ENCODE measurements around the gene PANX1.
"Not testable (repeated sequence)": the region's sequence is repeated elsewhere in the genome, so short reads cannot be mapped to it uniquely, and the experiment has no call there.

PANX1 gene

GRCh38 chr11:94128746-94129511 is at the start of gene PANX1:
TSS of gene PANX1 (plus strand) at chr11:94128841. CDS start at chr11:94129313, 472 bp downstream.
- DNase-seq: peak; percentile 40

- no peak for DNase-seq
Measured at GRCh38 chr11:94084164-94084563, 44.5 kb upstream of the PANX1 start.

GRCh38 chr11:94088906-94089305 is 39.7 kb upstream of the PANX1 start:
- DNase-seq: no peak

GRCh38 chr11:94089341-94089740 is 39.3 kb upstream of the PANX1 start:
- DNase-seq: no peak

GRCh38 chr11:94090401-94090800 is 38.2 kb upstream of the PANX1 start:
- DNase-seq: no peak

GRCh38 chr11:94091091-94091490 is 37.5 kb upstream of the PANX1 start:
- DNase-seq: no peak

- DNase-seq: no peak
Measured at GRCh38 chr11:94100253-94100652, 28.4 kb upstream of the PANX1 start.

- DNase-seq: no peak
Measured at GRCh38 chr11:94103471-94103870, 25.2 kb upstream of the PANX1 start.

- DNase-seq: no peak
Measured at GRCh38 chr11:94104734-94105133, 23.9 kb upstream of the PANX1 start.

GRCh38 chr11:94106716-94107115 is 21.9 kb upstream of the PANX1 start:
- no peak for DNase-seq

- DNase-seq: no peak
Measured at GRCh38 chr11:94107363-94107762, 21.3 kb upstream of the PANX1 start.

GRCh38 chr11:94111241-94111640 is 17.4 kb upstream of the PANX1 start:
- no peak for DNase-seq

GRCh38 chr11:94111660-94112059 is 17.0 kb upstream of the PANX1 start:
- DNase-seq: no peak

GRCh38 chr11:94112206-94112953 is 16.3 kb upstream of the PANX1 start:
- no peak for DNase-seq

GRCh38 chr11:94117197-94117574 is 11.5 kb upstream of the PANX1 start:
- DNase-seq: no peak

- DNase-seq: no peak
Measured at GRCh38 chr11:94117871-94118270, 10.8 kb upstream of the PANX1 start.

- not testable (repeated sequence) for DNase-seq
Measured at GRCh38 chr11:94119676-94120075, 9.0 kb upstream of the PANX1 start.

- not testable (repeated sequence) for DNase-seq
Measured at GRCh38 chr11:94120516-94120915, 8.1 kb upstream of the PANX1 start.

GRCh38 chr11:94120946-94121345 is 7.7 kb upstream of the PANX1 start:
- no peak for DNase-seq

- DNase-seq: no peak
Measured at GRCh38 chr11:94125407-94126115, 3.1 kb upstream of the PANX1 start.

- DNase-seq: no peak
Measured at GRCh38 chr11:94127638-94128037, 1.0 kb upstream of the PANX1 start.

- no peak for DNase-seq
Measured at GRCh38 chr11:94128291-94128745, 323 bp upstream of the PANX1 start.

- no peak for DNase-seq
Measured at GRCh38 chr11:94129512-94130297, 1.1 kb downstream of the PANX1 start.
